Thyroid gland (tissue), 4 donors: ENCODE data around the gene DPP7.

ENCODE experiments used
- POLR2A ChIP-seq, 2 donors: fragments of 450-650 bp; IDR thresholded peaks; one replicate each; pipeline ENCODE4 v1.6.1; 2017; ENCODE audit warnings: antibody characterized with exemption in 2 of 2, mild to moderate bottlenecking in 2 of 2, moderate library complexity in 1 of 2
- TF ChIP-seq, protein P1 (sequence below), 6 experiments: fragments of 200-600 bp in 3 of 6; fragments of 450-650 bp in 3 of 6; sonication (generic) in 3 of 6; IDR thresholded peaks; one replicate each; pipeline ENCODE4 v1.5.1; 2016 to 2019; ENCODE audit warnings: antibody characterized with exemption in 6 of 6, mild to moderate bottlenecking in 2 of 6, inconsistent platforms in 1 of 6, moderate library complexity in 1 of 6

DNA sequence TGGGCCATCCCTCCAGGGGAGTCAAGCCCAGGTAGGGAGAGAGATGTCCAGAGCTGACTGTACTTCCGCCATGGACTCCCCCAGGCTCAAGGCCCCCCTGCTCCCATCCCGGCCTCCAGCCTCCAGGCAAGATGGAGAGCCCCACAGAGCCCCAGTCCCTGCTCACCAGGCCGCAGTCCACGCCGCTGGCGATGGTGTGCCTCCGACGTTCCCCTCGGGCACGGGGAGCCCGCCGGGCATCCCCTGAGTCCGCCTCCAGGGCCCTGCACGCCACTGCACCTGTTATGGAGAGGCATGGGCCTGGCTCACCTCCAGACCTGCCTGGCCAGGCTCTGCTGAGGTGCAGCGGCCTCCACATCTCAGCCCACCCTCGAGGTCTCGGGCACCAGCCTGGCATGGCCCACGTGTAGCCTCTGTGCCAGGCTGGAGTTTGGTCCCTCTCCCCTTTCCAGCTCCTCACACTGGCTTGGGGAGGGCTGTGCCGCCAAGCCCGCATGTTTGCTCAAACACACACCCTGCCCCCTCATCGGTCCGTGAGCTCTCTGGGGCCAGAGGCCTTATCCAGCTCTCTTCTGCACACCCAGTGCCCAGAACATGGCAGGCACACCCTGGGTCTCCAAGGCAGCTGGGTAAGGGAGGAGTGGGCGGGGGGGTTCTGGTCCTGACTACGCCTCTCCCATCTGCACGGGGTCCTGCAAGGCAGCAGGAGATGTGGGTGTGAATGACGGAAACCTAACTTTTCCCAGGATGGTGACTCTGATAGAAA lies 48.3 kb downstream of the DPP7 start:
- no peak for TF ChIP-seq POLR2A (IDR thresholded peaks at IDR 0.05)
- TF ChIP-seq, protein P1, sequence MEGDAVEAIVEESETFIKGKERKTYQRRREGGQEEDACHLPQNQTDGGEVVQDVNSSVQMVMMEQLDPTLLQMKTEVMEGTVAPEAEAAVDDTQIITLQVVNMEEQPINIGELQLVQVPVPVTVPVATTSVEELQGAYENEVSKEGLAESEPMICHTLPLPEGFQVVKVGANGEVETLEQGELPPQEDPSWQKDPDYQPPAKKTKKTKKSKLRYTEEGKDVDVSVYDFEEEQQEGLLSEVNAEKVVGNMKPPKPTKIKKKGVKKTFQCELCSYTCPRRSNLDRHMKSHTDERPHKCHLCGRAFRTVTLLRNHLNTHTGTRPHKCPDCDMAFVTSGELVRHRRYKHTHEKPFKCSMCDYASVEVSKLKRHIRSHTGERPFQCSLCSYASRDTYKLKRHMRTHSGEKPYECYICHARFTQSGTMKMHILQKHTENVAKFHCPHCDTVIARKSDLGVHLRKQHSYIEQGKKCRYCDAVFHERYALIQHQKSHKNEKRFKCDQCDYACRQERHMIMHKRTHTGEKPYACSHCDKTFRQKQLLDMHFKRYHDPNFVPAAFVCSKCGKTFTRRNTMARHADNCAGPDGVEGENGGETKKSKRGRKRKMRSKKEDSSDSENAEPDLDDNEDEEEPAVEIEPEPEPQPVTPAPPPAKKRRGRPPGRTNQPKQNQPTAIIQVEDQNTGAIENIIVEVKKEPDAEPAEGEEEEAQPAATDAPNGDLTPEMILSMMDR (IDR thresholded peaks at IDR 0.05) = no peak
